ENCODE measurements around the gene ZNF646. TPM values are rescaled to one million over a fixed set of nuclear protein-coding genes. Genes with fewer than 3 reads are reported as not detected.

ZNF646 gene
- total RNA-seq, 4 donors from 2014 or later: 3.3 to 17.3 (median 15.1) TPM

GRCh38 chr16:31088459-31089183, 14.4 kb downstream of the ZNF646 start, which contains the start of gene PRSS53:
TSS of gene PRSS53 (minus strand) at chr16:31088943. CDS start at chr16:31088809, 134 bp downstream.
- Histone ChIP-seq H3K4me3 (no peak within 1 kb of the TSS), H3K36me3 (no peaks in the 10 kb centered on the region), H3K9me3 (no peaks in the 10 kb centered on the region), H3K27ac (no peak within 1 kb of the TSS), H3K27me3 (no peaks in the 10 kb centered on the region), H3K4me1 (peaks cover 0 to 3% of the 10 kb centered on the region in 2 donors)
- no peak for DNase-seq
- intact Hi-C loops (cut with DNase I; ENCODE audit: low total_unique reads): no loop called here
- no peak for TF ChIP-seq POLR2A (IDR thresholded peaks at IDR 0.05)
- no peak for TF ChIP-seq CTCF (IDR thresholded peaks at IDR 0.05)

- H3K27ac ChIP-seq: no peak overlapping the region
- H3K9me3 ChIP-seq: no peaks in the 10 kb centered on the region
- no peak overlapping the region for H3K4me3 ChIP-seq
- H3K36me3 ChIP-seq: no peaks in the 10 kb centered on the region
- intact Hi-C loops (cut with DNase I; ENCODE audit: low total_unique reads): no loop called here
- H3K27me3 ChIP-seq: no peaks in the 10 kb centered on the region
- no peak for DNase-seq
- peaks cover 0 to 3% of the 10 kb centered on the region in 2 donors for H3K4me1 ChIP-seq
- TF ChIP-seq CTCF (IDR thresholded peaks at IDR 0.05) (no peak), POLR2A (IDR thresholded peaks at IDR 0.05) (no peak)
These were observed 15.0 kb downstream of the ZNF646 start for GRCh38 chr16:31089199-31089598.

- TF ChIP-seq CTCF (IDR thresholded peaks at IDR 0.05) (no peak), POLR2A (IDR thresholded peaks at IDR 0.05) (no peak)
- no peaks in the 10 kb centered on the region for H3K9me3 ChIP-seq
- peaks cover 0 to 3% of the 10 kb centered on the region in 2 donors for H3K4me1 ChIP-seq
- no peaks in the 10 kb centered on the region for H3K27me3 ChIP-seq
- no peak overlapping the region for H3K4me3 ChIP-seq
- intact Hi-C loops (cut with DNase I; ENCODE audit: low total_unique reads): no loop called here
- H3K36me3 ChIP-seq: no peaks in the 10 kb centered on the region
- DNase-seq: no peak
- no peak overlapping the region for H3K27ac ChIP-seq
These were observed 16.3 kb downstream of the ZNF646 start for GRCh38 chr16:31090540-31090939.

- H3K36me3 ChIP-seq: no peaks in the 10 kb centered on the region
- no peak overlapping the region for H3K4me3 ChIP-seq
- no peak overlapping the region for H3K27ac ChIP-seq
- TF ChIP-seq CTCF (IDR thresholded peaks at IDR 0.05) (no peak), POLR2A (IDR thresholded peaks at IDR 0.05) (no peak)
- intact Hi-C loops (cut with DNase I; ENCODE audit: low total_unique reads): no loop called here
- peaks cover 0 to 3% of the 10 kb centered on the region in 2 donors for H3K4me1 ChIP-seq
- H3K9me3 ChIP-seq: no peaks in the 10 kb centered on the region
- DNase-seq: no peak
- no peaks in the 10 kb centered on the region for H3K27me3 ChIP-seq
These were observed 18.1 kb downstream of the ZNF646 start for GRCh38 chr16:31092330-31092729.

GRCh38 chr16:31093132-31093703, 19.0 kb downstream of the ZNF646 start:
- intact Hi-C loops (cut with DNase I; ENCODE audit: low total_unique reads): no loop called here
- TF ChIP-seq POLR2A (IDR thresholded peaks at IDR 0.05) (no peak), CTCF (IDR thresholded peaks at IDR 0.05) (no peak)
- H3K9me3 ChIP-seq: no peaks in the 10 kb centered on the region
- no peaks in the 10 kb centered on the region for H3K36me3 ChIP-seq
- DNase-seq: no peak
- peak overlapping the region in 1 of 2 donors; percentile 89 for H3K27ac ChIP-seq
- no peaks in the 10 kb centered on the region for H3K27me3 ChIP-seq
- peaks cover 0 to 3% of the 10 kb centered on the region in 2 donors for H3K4me1 ChIP-seq
- peak overlapping the region in 1 of 2 donors; percentile 65 for H3K4me3 ChIP-seq
